A549 (cell line): ENCODE measurements around the gene SMG6. TPM values are rescaled to one million over a fixed set of nuclear protein-coding genes. Genes with fewer than 3 reads are reported as not detected.
A peak's percentile ranks its signal among the peaks of the same experiment; 100 is the strongest.

Source experiments
- ATAC-seq, 2 experiments: fragments of 200-7000 bp in 1 of 2; fragments of >200 bp in 1 of 2; cut with Nextera tagmentation in 1 of 2; cut with Tn5 transposase in 1 of 2; 3 replicates each; pipeline versions ENCODE4 v1.8.0 to v1.9.1; 2018 to 2020; ENCODE audit warnings: mild to moderate bottlenecking in 1 of 2, moderate library complexity in 1 of 2
- CTCF ChIA-PET: fragments of 300-600 bp; sonication (Branson Sonifier 250); formaldehyde crosslinking; extraction: SDS; loops from one replicate; lab custom pipeline; 2021; ENCODE audit warnings: antibody characterized with exemption, inconsistent platforms; lab: Yijun Ruan, JAX
- POLR2A ChIA-PET: fragments of 350-600 bp; formaldehyde crosslinking; extraction: SDS; loops from one replicate; lab custom pipeline; 2021; ENCODE audit warnings: antibody characterized with exemption, inconsistent platforms; lab: Yijun Ruan, JAX
- DNase-seq, 2 experiments: peaks; one replicate each; pipeline versions ENCODE4 v3.0.0 to v3.0.0-alpha.2; 2011 to 2016; ENCODE audit warnings: low read depth in 1 of 2, low spot score in 1 of 2
- FAIRE-seq: peaks from 2 replicates; lab custom pipeline; 2011; peaks lifted over from hg19 to GRCh38; lab: Jason Lieb, UNC
- H3K27ac ChIP-seq, 2 experiments: fragments of >200 bp; sonication (Bioruptor Twin); formaldehyde crosslinking; 3 replicates each; pipeline ENCODE4 v1.5.1; 2016 to 2017
- H3K4me1 ChIP-seq: fragments of >200 bp; sonication (Bioruptor Twin); formaldehyde crosslinking; 3 replicates; pipeline ENCODE4 v1.6.1; 2016
- H3K4me2 ChIP-seq: fragments of >200 bp; sonication (Bioruptor Twin); formaldehyde crosslinking; 3 replicates; pipeline ENCODE4 v1.6.1; 2016
- H3K4me3 ChIP-seq: fragments of >200 bp; sonication (Bioruptor Twin); formaldehyde crosslinking; 3 replicates; pipeline ENCODE4 v1.5.1; 2016
- H3K9me3 ChIP-seq: fragments of >200 bp; sonication (Bioruptor Twin); formaldehyde crosslinking; 3 replicates; pipeline ENCODE4 v1.6.1; 2016
- ATOH8 ChIP-seq: fragments of 250-450 bp; sonication (Bioruptor Pico); IDR thresholded peaks from 2 replicates; pipeline ENCODE4 v1.5.0; 2020; ENCODE audit warnings: low read depth, mild to moderate bottlenecking, moderate library complexity
- BCL3 ChIP-seq: fragments of >200 bp; sonication (Bioruptor Twin); formaldehyde crosslinking; IDR thresholded peaks from 3 replicates; pipeline ENCODE4 v1.6.1; 2016
- BHLHE40 ChIP-seq: IDR thresholded peaks from 2 replicates; pipeline ENCODE4 v1.6.1; 2012; ENCODE audit warnings: low read depth, low read length, inconsistent platforms
- CBX2 ChIP-seq: fragments of 200-600 bp; sonication (generic); IDR thresholded peaks from 2 replicates; pipeline ENCODE4 v1.6.1; 2016; ENCODE audit warnings: low read depth, mild to moderate bottlenecking, borderline replicate concordance
- CBX8 ChIP-seq: fragments of 200-600 bp; sonication (generic); IDR thresholded peaks from 2 replicates; pipeline ENCODE4 v1.6.1; 2016
- CHD2 ChIP-seq: fragments of 150-350 bp; IDR thresholded peaks from 2 replicates; pipeline ENCODE4 v1.6.1; 2014; ENCODE audit warnings: low read length; ENCODE audit not compliant: partially characterized antibody
- ESRRA ChIP-seq: fragments of 150-350 bp; IDR thresholded peaks from 2 replicates; pipeline ENCODE4 v1.6.1; 2014; ENCODE audit warnings: mild to moderate bottlenecking, low read length, borderline replicate concordance
- HMGXB4 ChIP-seq: fragments of 250-450 bp; sonication (Bioruptor Pico); IDR thresholded peaks from 2 replicates; pipeline ENCODE4 v1.5.0; 2021; ENCODE audit warnings: mild to moderate bottlenecking, moderate library complexity, borderline replicate concordance
- HOXA7 ChIP-seq: fragments of 250-450 bp; sonication (Bioruptor Pico); IDR thresholded peaks from 2 replicates; pipeline ENCODE4 v1.5.0; 2020; ENCODE audit warnings: mild to moderate bottlenecking, moderate library complexity
- HOXB5 ChIP-seq: fragments of 250-450 bp; sonication (Bioruptor Pico); IDR thresholded peaks from 2 replicates; pipeline ENCODE4 v1.5.0; 2020; ENCODE audit warnings: mild to moderate bottlenecking, moderate library complexity
- JUN ChIP-seq, 2 experiments: fragments of >200 bp; sonication (Bioruptor Twin); formaldehyde crosslinking; IDR thresholded peaks; 2 replicates in 1 of 2; 3 replicates in 1 of 2; pipeline ENCODE4 v1.6.1; 2016 to 2017
- JUNB ChIP-seq: fragments of >200 bp; sonication (Bioruptor Twin); formaldehyde crosslinking; IDR thresholded peaks from 2 replicates; pipeline ENCODE4 v1.6.1; 2016
- MAX ChIP-seq: IDR thresholded peaks from 2 replicates; pipeline ENCODE4 v1.6.1; 2012
- NFE2L2 ChIP-seq: fragments of 150-350 bp; conservative IDR thresholded peaks from 2 replicates; pipeline ENCODE4 v1.6.1; 2014; ENCODE audit warnings: low read length
- NR3C1 ChIP-seq: fragments of >200 bp; sonication (Bioruptor Twin); formaldehyde crosslinking; IDR thresholded peaks from 3 replicates; pipeline ENCODE4 v1.6.1; 2017
- PHF8 ChIP-seq: fragments of 200-600 bp; sonication (generic); IDR thresholded peaks from 2 replicates; pipeline ENCODE4 v1.6.1; 2016; ENCODE audit warnings: low read depth, mild to moderate bottlenecking, antibody characterized with exemption, moderate library complexity, borderline replicate concordance
- RNF2 ChIP-seq: fragments of 200-600 bp; sonication (generic); IDR thresholded peaks from 2 replicates; pipeline ENCODE4 v1.6.1; 2016; ENCODE audit warnings: low read depth, mild to moderate bottlenecking, antibody characterized with exemption, moderate library complexity, borderline replicate concordance
- SREBF2 ChIP-seq: fragments of 450-650 bp; IDR thresholded peaks from 2 replicates; pipeline ENCODE4 v1.6.1; 2014; ENCODE audit warnings: mild to moderate bottlenecking, moderate library complexity
- TFCP2L1 ChIP-seq: fragments of 250-450 bp; sonication (Bioruptor Pico); IDR thresholded peaks from 2 replicates; pipeline ENCODE4 v1.5.0; 2021; ENCODE audit warnings: mild to moderate bottlenecking
- TP53 ChIP-seq: fragments of 250-450 bp; sonication (Bioruptor Pico); IDR thresholded peaks from 2 replicates; pipeline ENCODE4 v1.5.0; 2021; ENCODE audit warnings: mild to moderate bottlenecking, moderate library complexity
- ZNF302 ChIP-seq: fragments of 250-450 bp; sonication (Bioruptor Pico); IDR thresholded peaks from 2 replicates; pipeline ENCODE4 v1.9.0; 2021; ENCODE audit warnings: inconsistent platforms, mild to moderate bottlenecking, moderate library complexity
- WGBS: methylation state at CpG from one replicate; pipeline ENCODE4 v1.1.6; 2017; ENCODE audit errors: missing lambda C conversion rate; 5-methylcytosine and 5-hydroxymethylcytosine counted together
- polyA plus RNA-seq, 4 experiments: library from polyadenylated mRNA; depleted of rRNA in 3 of 4; stranded (reverse); fragments of >200 nt; fragmentation: RNase III in 1 of 4; extraction: RNeasy Plus Mini Kit Qiagen cat#74134 plus additional on column Dnase treatment in 1 of 4; gene quantifications; 2 replicates in 3 of 4; 3 replicates in 1 of 4; pipeline ENCODE4 v1.2.3, GENCODE V29; 2011 to 2017

The SMG6 gene
- polyA plus RNA-seq, 2 of the 4 experiments (the other 2 are of a cell fraction): 4.7 to 17.0 TPM

- POLR2A ChIA-PET: no interaction called here
- H3K4me2 ChIP-seq: peak overlapping the region; percentile 50
These were observed 129.6 kb downstream of the SMG6 start for GRCh38 chr17:2174014-2174413.

GRCh38 chr17:2172999-2173398 is 130.6 kb downstream of the SMG6 start:
- POLR2A ChIA-PET: no interaction called here
- TF ChIP-seq NR3C1 (no peak), HOXB5 (CRISPR knock-in tag) (no peak), JUNB (no peak), BCL3 (no peak), CBX2 (no peak), RNF2 (no peak), NFE2L2 (no peak), TFCP2L1 (CRISPR knock-in tag) (no peak), ZNF302 (CRISPR knock-in tag) (no peak)
- 81% methylated on average over 1 of the region's 1 CpG for WGBS
- FAIRE-seq (no peak), DNase-seq (no peak), ATAC-seq (peak in 1 of 2 experiments; percentile 21; a peak in 1 of 6 replicates)
- Histone ChIP-seq H3K27ac (peak overlapping the region; percentile 2 to 29; a peak in 1 of 6 replicates), H3K4me1 (peaks cover 37% of the 10 kb centered on the region), H3K4me3 (no peak overlapping the region), H3K4me2 (0 out of 3 replicates have a peak overlapping the region, but pooled peaks have one; percentile 15), H3K9me3 (no peaks in the 10 kb centered on the region)
- CTCF ChIA-PET: interaction anchor here (0.6 to 1.0 kb wide), 3 partner anchors 15 to 436 kb away, joined by 3 to 4 read pairs (median 3); no protein-coding TSS in a partner anchor

More at GRCh38 chr17:2174014-2174413, 129.6 kb downstream of the SMG6 start:
- ATAC-seq (no peak), FAIRE-seq (no peak)
- Histone ChIP-seq H3K4me3 (no peak overlapping the region), H3K27ac (peak overlapping the region in 1 of 2 experiments; percentile 67; a peak in 3 of 6 replicates), H3K4me1 (peaks cover 37% of the 10 kb centered on the region)
- 82% methylated on average over 3 of the region's 3 CpGs for WGBS
- no peak for TF ChIP-seq SREBF2
- no peak for TF ChIP-seq PHF8
- TF ChIP-seq HOXA7 (CRISPR knock-in tag): no peak
- no peak for TF ChIP-seq HMGXB4
- TF ChIP-seq JUNB: no peak
- no peak for TF ChIP-seq JUN (IDR thresholded peaks at IDR 0.05)
- no peak for TF ChIP-seq MAX
- TF ChIP-seq, all 56 proteins: peak for 0
- no peak for DNase-seq
- H3K9me3 ChIP-seq: no peaks in the 10 kb centered on the region
- CTCF ChIA-PET: interaction anchor here (0.6 to 1.4 kb wide), 3 partner anchors 58 to 116 kb away, joined by 3 to 4 read pairs (median 3); no protein-coding TSS in a partner anchor

- peaks cover 37% of the 10 kb centered on the region for H3K4me1 ChIP-seq
- ATAC-seq: peak in 1 of 2 experiments; percentile 17; a peak in 1 of 6 replicates
- ChIA-PET POLR2A (no interaction called here), CTCF (interaction anchor here (0.6 to 1.0 kb wide), 4 partner anchors 16 to 72 kb away, joined by 3 to 4 read pairs (median 3); no protein-coding TSS in a partner anchor)
- FAIRE-seq: no peak
- no peak overlapping the region for H3K4me3 ChIP-seq
- 62% methylated on average over 16 of the region's 16 CpGs for WGBS
- H3K9me3 ChIP-seq: no peaks in the 10 kb centered on the region
- peak overlapping the region; percentile 10 to 29; a peak in 3 of 6 replicates for H3K27ac ChIP-seq
- peak in 1 of 2 experiments; percentile 26 for DNase-seq
- peak overlapping the region; percentile 15; the same call in 1 of the 3 replicates for H3K4me2 ChIP-seq
- TF ChIP-seq ATOH8: no peak
- no peak for TF ChIP-seq ESRRA
- no peak for TF ChIP-seq SREBF2
- TF ChIP-seq PHF8: no peak
- TF ChIP-seq NFE2L2: no peak
- no peak for TF ChIP-seq CBX2
- TF ChIP-seq JUN (IDR thresholded peaks at IDR 0.05): no peak
- no peak for TF ChIP-seq HOXA7 (CRISPR knock-in tag)
- no peak for TF ChIP-seq BHLHE40
- no peak for TF ChIP-seq TP53 (CRISPR knock-in tag)
- TF ChIP-seq CBX8: no peak
- TF ChIP-seq CHD2: no peak
These were observed 131.3 kb downstream of the SMG6 start for GRCh38 chr17:2172077-2172851.
